GM19324 (cell line): ENCODE measurements around the gene HSBP1.
A peak's percentile ranks its signal among the peaks of the same experiment; 100 is the strongest.

Source experiments
- ATAC-seq: cut with Tn5 transposase; IDR thresholded peaks from one replicate; pipeline ENCODE4 v1.9.1; 2021; ENCODE audit warnings: mild to moderate bottlenecking, moderate library complexity; ENCODE audit not compliant: unreplicated experiment, low FRiP score

HSBP1 gene

DNA sequence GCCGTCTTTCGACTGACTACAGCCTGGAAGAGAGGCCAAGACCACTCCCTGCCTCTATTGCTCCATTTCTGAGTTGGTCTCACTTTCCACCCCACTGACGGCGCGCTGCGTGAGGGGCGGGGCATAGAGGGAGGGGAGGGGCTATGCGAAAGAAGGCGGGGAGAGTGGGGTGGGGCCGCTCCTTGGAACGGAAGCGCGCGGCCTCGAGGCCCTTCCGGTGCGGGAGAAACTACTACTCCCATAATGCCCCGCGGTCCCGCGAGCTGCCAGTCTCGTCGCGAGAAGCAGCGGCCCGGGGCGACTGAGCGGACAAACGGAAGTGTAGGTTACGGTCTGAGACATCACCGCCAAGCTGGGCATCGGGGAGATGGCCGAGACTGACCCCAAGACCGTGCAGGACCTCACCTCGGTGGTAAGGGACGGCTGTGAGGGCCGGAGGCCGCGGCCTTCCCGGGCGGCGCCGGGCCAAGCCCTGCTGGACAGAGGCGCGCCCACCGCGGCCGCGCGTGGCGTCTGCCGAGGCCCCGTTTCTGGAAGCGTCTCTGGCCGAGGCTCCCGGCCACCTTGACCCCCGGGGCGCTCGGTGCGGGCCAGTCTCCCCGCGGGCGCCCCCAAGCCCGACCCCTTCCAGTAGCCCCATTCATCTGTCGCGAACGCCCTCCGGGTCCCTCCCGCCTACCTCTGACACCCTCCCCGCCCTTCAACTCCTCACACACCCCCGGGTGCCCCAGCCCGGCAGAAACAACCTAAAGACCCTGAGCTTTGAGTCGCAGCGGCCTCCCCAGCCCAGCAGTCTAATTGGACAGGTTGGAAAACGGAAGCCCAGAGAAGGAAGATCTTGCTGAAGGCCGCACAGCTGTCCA, at the start of gene HSBP1:
Gene HSBP1 (plus strand): TSS at position 269 of the 863 bp plus-strand sequence. CDS start 99 bp downstream, at position 368.
- peak; percentile 93 for ATAC-seq

DNA sequence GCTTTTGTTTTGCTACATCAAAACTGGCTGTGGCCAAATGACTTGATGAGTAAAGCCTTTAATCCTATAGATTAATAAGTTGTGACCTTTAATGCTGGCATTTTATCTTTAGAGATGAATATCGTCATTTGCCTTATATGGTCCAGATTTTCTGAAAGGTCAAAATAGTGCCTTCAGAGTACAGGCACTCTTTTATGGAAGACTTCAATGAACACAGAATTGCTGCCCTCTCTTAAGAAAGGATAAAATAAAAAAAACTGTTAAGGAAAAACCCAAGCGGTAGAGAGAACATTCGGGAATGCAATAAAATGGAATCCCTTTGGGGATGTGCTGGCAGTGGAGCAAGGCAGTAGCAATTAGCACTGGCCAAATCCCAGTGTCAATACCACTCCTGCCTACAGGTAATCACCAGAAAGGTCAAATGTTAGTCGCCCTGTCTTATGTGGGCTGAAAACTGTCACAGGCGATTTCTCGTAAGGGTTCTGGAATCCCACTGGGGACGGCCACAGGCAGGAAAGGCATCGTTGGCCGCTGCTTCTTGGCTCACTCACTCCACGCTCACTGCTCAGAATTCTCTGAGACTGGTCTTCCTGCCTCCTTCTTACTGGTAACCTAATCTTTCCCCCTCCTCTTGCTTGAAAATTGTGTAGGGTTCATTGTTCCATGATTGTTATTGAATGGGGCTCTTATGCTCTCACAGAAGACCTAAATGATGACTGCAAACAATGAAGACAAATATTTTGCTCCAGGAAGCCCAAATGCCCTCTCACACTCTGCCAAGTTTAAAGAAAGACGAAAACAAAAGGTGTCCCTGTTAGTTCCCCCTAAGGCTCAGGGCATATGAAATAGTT, 45.4 kb upstream of the HSBP1 start:
- ATAC-seq, result no peak

DNA sequence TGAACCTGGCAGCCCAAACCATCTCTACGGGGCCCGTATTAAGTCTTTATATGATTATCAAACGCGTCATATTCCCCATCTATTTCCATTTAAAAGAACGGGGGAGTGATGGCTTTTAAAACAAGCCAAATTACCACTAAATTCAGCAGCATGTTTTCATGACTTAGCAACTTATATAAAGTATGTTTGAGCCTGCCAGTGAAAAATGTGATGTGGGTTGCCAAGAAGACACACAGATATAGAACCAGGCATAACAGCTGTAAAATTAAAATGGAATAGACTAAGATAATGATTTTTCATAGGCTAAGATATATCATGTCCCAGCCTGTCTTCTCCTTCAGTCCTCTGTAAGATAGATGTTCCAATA, 44.8 kb upstream of the HSBP1 start:
- no peak for ATAC-seq

DNA sequence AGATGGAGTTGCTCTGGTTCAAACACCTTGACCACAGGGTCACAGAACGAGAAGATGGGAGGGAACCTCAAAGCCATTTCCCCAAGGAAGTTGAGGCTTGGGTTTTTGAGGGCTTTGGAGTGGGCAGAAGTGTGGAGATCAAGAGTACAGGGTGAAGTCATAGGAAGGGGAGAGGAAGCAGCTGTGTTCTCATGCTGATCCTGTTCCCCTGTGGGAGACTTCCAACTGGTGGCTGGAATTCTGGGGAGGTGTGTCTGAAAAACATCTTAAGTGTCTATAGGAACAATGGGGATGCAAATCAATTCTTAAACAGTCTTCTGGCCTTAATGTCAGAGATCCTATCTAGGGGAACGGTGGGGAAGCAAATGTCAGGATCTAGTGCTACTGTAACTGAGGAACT, 38.8 kb upstream of the HSBP1 start:
- ATAC-seq, result no peak

DNA sequence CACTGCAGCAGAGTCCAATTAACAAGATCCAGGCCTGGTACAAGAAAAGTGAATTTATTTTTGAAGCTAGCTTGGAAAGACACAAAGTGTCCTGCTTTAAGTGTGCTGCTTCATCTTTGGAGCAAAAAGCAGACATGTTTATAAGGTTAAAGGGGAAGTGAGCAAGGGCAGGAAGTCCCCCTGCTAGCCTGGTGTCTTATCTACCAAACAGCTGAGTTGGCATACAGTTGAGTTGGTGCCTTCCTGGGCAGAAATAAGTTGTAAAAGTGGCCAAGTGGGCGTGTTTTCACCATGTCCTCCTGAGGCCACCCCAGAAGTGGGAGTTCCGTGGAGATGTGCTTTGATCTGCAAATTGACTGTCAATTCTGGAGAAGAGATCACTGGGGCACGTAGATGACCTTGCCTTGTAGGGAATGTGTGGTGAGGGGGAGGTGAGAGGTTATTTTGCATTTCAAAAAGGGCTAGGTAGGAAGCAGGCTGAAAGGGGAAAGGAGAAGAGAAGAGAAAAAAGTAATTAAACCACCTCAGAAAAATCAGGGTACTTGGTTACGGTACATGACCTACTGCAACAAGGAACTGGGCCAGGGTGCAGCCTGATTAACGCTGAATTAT, 38.3 kb upstream of the HSBP1 start:
- ATAC-seq, result no peak

DNA sequence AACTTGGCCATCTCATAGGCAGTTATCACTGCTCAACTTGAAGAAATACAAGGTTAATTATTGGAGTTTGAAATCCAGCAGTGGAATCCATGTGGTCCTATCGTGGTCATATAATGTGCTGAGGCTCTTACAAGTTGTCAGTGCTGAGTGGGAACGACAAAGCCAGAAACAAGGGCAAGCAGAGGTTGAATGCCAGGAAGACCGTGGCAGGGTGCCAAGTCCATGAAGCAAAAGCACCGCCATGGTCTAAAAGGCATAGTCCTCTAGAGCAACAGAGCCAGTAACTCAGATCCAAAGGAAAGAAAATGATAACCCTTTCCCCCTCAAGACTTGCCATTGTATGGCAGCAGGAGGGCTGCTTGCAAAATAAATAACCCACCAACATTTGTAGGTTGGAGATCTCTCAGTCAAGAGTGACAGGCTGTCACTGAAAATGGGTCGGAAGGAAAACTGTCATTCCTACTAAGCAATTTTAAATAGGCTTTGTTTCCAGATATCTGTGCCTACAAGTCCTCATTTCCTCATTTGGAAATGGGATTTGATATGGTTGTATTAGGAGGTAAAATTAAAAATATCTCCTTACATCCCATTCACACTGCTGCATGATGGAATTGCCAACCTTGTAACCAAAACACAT, 36.4 kb upstream of the HSBP1 start:
- ATAC-seq, result no peak

DNA sequence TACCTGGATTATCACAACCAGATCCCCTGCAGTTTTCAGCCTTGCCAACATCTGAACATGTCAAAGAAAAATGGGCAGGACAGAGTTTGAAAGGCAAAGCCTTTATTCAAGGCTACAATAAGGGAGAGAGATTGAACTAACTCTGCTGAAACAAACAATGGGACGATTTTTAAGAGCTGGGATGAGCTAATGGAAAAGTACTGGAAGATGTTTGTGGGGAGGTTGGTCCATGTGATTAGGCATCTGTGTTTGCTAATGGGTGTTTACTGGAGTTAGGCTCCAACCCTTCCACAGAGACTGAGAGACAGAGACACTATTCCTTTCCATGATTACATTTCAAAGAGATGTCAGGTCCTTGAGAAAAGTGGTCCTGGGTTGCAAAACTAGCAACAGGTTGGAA, 35.0 kb upstream of the HSBP1 start:
- no peak for ATAC-seq

DNA sequence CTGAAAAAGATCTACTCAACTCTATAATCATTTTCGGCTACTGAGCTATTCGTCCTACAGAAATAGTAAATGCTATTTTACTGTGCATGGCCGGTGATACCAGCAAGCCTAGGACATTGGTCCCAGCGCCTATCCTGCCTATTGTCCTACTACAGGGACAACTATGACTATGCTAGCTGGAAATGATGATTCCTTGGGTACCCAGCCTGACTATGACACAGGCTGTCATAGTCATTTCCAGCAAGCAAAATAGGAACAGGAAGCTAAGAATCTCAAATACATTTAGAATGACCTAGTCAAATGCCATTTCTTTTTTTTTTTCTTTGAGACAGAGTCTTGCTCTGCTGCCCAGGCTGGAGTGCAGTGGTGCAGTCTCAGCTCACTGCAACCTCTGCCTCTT, 33.7 kb upstream of the HSBP1 start:
- no peak for ATAC-seq

DNA sequence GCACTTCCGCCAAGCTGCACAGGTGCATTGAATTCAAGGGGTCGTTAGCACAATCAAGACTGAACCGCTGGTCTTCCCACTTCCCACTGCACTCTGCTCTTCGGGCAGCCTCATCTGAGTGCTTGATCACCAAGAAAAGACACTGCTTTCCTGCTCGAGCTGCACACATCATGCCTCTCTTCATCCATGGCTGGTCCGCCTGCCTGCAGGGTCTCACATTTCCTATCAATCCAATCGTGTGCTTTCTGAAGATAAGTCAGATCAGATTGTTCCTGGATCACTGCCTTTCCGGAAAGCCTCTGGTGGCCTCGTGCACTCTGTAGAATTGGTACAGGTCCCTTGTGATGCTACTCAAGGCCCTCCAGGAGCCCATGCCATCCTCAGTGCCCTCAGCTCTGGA, 30.8 kb upstream of the HSBP1 start:
- no peak for ATAC-seq

DNA sequence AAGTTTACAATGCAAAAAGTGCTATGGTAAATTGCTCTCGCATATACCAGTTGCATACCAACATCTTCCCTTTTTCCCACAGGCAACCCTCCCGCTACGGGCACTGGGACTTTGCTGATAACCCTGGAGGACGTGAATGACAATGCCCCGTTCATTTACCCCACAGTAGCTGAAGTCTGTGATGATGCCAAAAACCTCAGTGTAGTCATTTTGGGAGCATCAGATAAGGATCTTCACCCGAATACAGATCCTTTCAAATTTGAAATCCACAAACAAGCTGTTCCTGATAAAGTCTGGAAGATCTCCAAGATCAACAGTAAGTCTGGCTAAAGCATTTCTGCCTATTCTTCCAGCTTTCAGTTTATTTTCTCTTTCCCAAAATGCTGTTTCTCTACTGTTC, 27.9 kb upstream of the HSBP1 start:
- no peak for ATAC-seq

DNA sequence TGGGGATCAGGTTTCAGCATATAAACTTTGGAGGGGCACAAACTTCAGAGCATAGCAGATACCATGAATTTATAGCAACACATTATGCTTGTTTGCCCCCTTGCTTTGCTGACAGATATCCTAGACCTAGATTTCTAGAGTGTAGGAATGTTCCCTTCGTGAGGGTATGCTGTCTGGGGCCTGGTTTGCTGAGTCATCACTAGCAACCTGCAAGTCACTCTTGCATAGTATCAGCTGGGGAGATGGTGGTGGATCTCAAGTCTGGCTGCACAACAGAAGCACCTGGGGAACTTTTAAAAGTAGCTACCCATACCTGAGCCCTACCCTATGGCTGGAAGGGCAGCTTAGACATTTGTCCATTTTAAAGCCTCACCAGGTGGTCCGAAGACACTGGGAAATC, 22.3 kb upstream of the HSBP1 start:
- no peak for ATAC-seq

DNA sequence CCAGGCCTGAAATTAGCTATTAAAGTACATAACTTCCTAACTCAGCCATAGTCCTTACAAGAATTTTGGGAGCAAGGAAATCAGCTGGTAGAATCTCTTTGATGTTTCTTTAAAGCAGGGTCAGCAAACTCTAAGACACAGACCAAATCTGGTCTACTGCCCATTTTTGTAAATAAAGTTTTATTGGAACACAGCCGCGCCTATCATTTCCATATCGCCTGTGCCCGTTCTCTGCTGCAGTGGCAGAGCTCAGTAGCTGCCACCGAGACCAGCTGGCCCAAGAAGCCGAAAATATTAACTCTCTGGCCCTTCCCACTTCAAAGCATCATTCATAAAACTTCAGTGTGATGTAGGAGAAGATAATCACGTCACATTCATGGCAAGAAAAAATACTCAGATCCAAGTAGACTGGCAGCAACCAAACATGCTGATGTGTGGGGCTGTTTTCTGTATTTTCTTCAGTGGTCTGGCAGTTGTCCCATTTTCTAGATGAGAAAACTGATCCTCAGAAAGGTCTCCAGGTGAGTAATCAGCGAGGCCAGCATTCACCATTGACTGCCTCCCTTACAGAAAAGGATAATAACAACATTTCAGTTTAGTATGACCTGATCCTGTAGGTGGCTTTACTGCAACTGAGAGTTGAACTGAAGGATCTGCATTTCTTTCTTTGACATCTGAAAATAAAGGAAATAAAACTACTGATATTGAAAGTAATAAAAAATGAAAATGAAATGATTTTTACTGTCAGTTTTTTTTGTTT, 18.0 kb upstream of the HSBP1 start:
- no peak for ATAC-seq

DNA sequence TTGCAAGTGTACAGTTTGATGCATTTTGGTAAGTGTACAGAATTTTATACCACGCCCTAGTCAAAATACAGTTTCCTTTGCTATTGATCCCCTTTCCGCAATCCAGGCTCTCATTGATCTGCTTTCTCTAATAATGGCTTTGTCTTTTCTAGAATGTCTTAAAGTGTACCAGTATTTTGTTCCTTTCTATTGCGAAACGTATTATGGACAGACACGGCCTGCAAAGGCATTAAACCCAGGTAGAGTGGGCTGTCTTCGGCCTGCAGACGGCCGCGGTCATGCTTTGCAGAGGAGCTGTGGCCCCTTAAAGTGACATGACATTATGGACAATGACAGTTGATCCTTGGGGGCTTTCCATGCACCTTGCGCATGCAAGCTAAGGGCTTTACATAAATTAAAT, 15.9 kb upstream of the HSBP1 start:
- ATAC-seq, result no peak

DNA sequence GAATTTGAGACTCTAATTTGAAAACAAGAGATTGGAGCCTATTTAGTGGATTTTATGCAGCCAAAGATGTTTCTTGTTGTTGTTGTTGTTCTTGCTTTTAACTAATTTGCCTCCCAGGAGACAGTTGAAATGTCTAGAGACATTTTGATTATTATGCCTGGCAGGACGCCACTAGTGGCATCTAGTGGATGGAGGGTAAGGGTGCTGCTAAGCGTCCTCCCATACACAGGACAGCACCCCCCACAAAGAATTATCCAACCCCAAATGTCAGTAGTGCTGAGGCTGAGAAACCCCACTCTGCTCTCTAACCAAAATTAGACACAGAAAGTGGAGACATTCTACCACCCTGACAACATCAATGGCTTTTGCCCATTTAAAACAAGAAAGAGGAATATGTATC, 15.4 kb upstream of the HSBP1 start:
- ATAC-seq, result no peak

DNA sequence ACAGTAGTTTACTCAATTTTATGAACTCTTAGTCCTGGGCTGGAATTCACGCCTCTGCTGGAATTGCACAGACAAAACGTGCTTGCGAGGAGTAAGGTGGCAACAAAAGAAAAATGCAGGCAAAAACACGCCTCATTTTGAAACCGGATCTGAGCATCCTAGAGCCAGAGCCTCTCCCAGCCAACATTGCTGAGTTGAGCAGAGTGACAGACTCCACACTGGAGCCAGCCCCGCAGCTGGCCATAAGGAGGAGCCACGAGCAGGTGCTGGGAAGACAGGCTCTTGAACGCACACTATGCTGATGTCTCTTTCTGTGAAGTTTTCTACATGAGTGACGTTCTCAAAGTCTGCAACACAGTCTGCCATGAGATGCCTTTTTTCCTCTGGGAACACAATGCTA, 14.6 kb upstream of the HSBP1 start:
- no peak for ATAC-seq

DNA sequence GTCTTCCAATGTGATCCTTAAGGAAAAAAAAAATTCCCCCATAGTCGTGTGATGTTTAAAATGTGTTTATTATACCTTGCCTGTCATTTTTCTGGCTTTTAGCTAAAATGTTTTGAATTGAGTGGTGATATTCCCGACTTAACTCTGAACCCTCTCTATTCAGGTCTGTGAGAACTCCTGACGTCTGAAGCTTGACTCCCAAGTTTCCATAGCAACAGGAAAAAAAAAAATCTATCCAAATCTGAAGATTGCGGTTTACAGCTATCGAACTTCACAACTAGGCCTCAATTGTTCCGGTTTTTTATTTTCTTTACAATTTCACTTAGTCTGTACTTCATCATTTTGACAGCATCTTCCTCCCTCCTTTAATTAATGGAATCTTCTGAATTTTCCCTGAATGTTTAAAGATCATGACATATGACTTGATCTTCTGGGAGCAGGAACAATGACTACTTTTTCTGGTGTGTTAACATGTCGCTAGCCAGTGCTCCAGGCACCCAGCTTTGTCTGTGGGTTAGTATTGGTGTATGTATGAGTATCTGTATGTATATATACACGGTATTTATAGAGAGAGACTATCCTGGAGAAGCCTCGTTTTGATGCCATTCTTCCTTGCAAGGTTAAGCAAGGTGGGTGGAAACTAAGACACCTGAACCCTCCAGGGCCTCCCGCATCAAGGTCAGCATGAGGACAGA, 12.8 kb upstream of the HSBP1 start:
- ATAC-seq, result no peak

DNA sequence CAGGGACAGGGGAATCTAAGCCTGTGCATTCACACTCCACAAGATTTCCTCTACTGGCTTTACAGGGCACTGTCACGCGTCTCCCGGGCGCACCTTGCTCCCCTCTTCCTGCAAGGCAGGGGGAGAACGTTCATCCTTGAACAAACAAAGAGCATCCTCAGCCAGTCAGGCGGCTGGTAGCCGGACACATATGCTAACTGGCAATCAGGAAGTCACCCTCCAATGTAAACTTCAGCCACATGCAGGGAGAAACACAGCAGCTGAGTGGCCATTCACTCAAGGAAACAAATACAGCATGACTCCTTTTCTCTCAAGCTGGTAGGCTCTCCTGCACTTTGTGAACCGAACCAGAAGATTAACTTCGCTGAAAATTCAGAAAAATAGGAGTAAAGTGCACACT, 10.8 kb upstream of the HSBP1 start:
- ATAC-seq, result no peak

DNA sequence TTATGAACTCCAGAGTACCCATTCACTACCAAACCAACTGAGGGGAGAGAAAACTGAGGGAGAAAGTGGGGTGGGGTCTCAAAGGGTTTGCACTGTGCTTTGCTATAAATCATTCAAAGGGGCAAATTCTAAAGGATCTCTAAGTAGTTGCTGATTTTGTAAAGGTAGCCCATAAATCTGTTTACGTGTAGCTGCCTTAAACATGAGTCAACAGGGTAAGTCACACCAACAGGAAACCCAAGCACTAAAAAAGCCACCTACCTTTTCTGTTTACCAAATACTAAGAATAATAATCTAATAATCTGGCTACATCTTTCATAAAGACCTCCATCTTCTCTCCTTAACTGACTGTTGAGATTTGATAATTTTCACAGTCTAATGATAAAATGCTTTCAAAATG, 8.4 kb upstream of the HSBP1 start:
- ATAC-seq, result no peak

DNA sequence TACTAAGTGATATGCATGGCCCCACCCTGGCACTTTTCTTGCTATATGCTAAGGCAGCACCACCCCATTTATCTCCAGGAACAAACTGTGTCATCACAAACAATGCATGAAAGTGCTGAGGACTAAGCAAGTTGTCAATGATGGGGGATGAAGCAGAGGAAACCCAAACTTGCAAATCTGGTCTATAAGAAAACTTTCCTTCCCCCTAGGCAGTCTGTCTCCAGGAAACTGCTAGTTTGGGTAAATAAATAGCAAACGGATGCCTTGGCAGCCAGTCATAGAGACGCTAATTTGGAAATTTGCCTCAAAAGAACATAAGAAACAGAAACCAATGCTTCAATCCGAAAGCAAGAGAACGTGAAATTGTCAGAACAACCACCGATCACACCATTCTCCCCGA, 5.6 kb upstream of the HSBP1 start:
- peak; percentile 59 for ATAC-seq
